ENCODE data around the gene MACROH2A1.

MACROH2A1 gene

GRCh38 chr5:135339189-135339588, 59.8 kb downstream of the MACROH2A1 start:
- no peak overlapping the region for H2AFZ ChIP-seq (ENCODE audit: low read depth, low read length)
- H3K27me3 ChIP-seq (ENCODE audit: low read depth, low read length): no peaks in the 10 kb centered on the region
- H3K27ac ChIP-seq (ENCODE audit: low read length): no peak overlapping the region
- peaks cover 9% of the 10 kb centered on the region for H3K36me3 ChIP-seq (replicated peaks; ENCODE audit: low read depth, low read length)
- H3K4me2 ChIP-seq (ENCODE audit: low read length): no peak overlapping the region
- TF ChIP-seq CTCF (IDR thresholded peaks at IDR 0.05; ENCODE audit: low read depth, low read length): no peak
- no peak for TF ChIP-seq EZH2phosphoT487 (IDR thresholded peaks at IDR 0.05; ENCODE audit: low read depth)
- no peaks in the 10 kb centered on the region for H3K79me2 ChIP-seq (ENCODE audit: low read length)
- H3K9ac ChIP-seq (ENCODE audit: low read length): no peak overlapping the region
- no peak overlapping the region for H3K4me3 ChIP-seq (ENCODE audit: low read length)
- H4K20me1 ChIP-seq (ENCODE audit: insufficient read depth, low read length): no peaks in the 10 kb centered on the region
- no peaks in the 10 kb centered on the region for H3K9me3 ChIP-seq (ENCODE audit: insufficient read depth, low read length)
- no peaks in the 10 kb centered on the region for H3K4me1 ChIP-seq (ENCODE audit: low read length)

- no peaks in the 10 kb centered on the region for H3K27me3 ChIP-seq (ENCODE audit: low read depth, low read length)
- no peaks in the 10 kb centered on the region for H3K79me2 ChIP-seq (ENCODE audit: low read length)
- H3K9ac ChIP-seq (ENCODE audit: low read length): no peak overlapping the region
- H3K36me3 ChIP-seq (replicated peaks; ENCODE audit: low read depth, low read length): peaks cover 4% of the 10 kb centered on the region
- H3K9me3 ChIP-seq (ENCODE audit: insufficient read depth, low read length): no peaks in the 10 kb centered on the region
- no peak for TF ChIP-seq CTCF (IDR thresholded peaks at IDR 0.05; ENCODE audit: low read depth, low read length)
- no peak for TF ChIP-seq EZH2phosphoT487 (IDR thresholded peaks at IDR 0.05; ENCODE audit: low read depth)
- H3K4me3 ChIP-seq (ENCODE audit: low read length): no peak overlapping the region
- no peak overlapping the region for H3K27ac ChIP-seq (ENCODE audit: low read length)
- no peak overlapping the region for H2AFZ ChIP-seq (ENCODE audit: low read depth, low read length)
- peaks cover 6% of the 10 kb centered on the region for H4K20me1 ChIP-seq (ENCODE audit: insufficient read depth, low read length)
- no peaks in the 10 kb centered on the region for H3K4me1 ChIP-seq (ENCODE audit: low read length)
- H3K4me2 ChIP-seq (ENCODE audit: low read length): no peak overlapping the region
These were observed 62.0 kb downstream of the MACROH2A1 start for GRCh38 chr5:135337064-135337463.

- H3K36me3 ChIP-seq (replicated peaks; ENCODE audit: low read depth, low read length): peaks cover 4% of the 10 kb centered on the region
- no peak for TF ChIP-seq CTCF (IDR thresholded peaks at IDR 0.05; ENCODE audit: low read depth, low read length)
- no peak for TF ChIP-seq EZH2phosphoT487 (IDR thresholded peaks at IDR 0.05; ENCODE audit: low read depth)
These were observed 63.8 kb downstream of the MACROH2A1 start for GRCh38 chr5:135335031-135335828.

GRCh38 chr5:135333732-135334515, 65.1 kb downstream of the MACROH2A1 start:
- no peak overlapping the region for H3K27ac ChIP-seq (ENCODE audit: low read length)
- no peak for TF ChIP-seq CTCF (IDR thresholded peaks at IDR 0.05; ENCODE audit: low read depth, low read length)
- no peak for TF ChIP-seq EZH2phosphoT487 (IDR thresholded peaks at IDR 0.05; ENCODE audit: low read depth)
- no peak overlapping the region for H2AFZ ChIP-seq (ENCODE audit: low read depth, low read length)
- no peaks in the 10 kb centered on the region for H3K79me2 ChIP-seq (ENCODE audit: low read length)
- H3K36me3 ChIP-seq (replicated peaks; ENCODE audit: low read depth, low read length): peaks cover 4% of the 10 kb centered on the region
- no peaks in the 10 kb centered on the region for H3K27me3 ChIP-seq (ENCODE audit: low read depth, low read length)
- no peaks in the 10 kb centered on the region for H3K9me3 ChIP-seq (ENCODE audit: insufficient read depth, low read length)
- H4K20me1 ChIP-seq (ENCODE audit: insufficient read depth, low read length): peaks cover 6% of the 10 kb centered on the region
- H3K4me1 ChIP-seq (ENCODE audit: low read length): no peaks in the 10 kb centered on the region
- no peak overlapping the region for H3K4me3 ChIP-seq (ENCODE audit: low read length)
- H3K4me2 ChIP-seq (ENCODE audit: low read length): no peak overlapping the region
- H3K9ac ChIP-seq (ENCODE audit: low read length): no peak overlapping the region

More at GRCh38 chr5:135335031-135335828, 63.8 kb downstream of the MACROH2A1 start:
- H3K4me1 ChIP-seq (ENCODE audit: low read length): no peaks in the 10 kb centered on the region
- no peak overlapping the region for H3K4me2 ChIP-seq (ENCODE audit: low read length)
- peaks cover 6% of the 10 kb centered on the region for H4K20me1 ChIP-seq (ENCODE audit: insufficient read depth, low read length)
- no peak overlapping the region for H3K4me3 ChIP-seq (ENCODE audit: low read length)
- H3K79me2 ChIP-seq (ENCODE audit: low read length): no peaks in the 10 kb centered on the region
- no peaks in the 10 kb centered on the region for H3K27me3 ChIP-seq (ENCODE audit: low read depth, low read length)
- no peak overlapping the region for H2AFZ ChIP-seq (ENCODE audit: low read depth, low read length)
- no peak overlapping the region for H3K9ac ChIP-seq (ENCODE audit: low read length)
- H3K9me3 ChIP-seq (ENCODE audit: insufficient read depth, low read length): no peaks in the 10 kb centered on the region
- H3K27ac ChIP-seq (ENCODE audit: low read length): no peak overlapping the region

All from OCI-LY3 (cell line).